HFF-Myc (cell line): ENCODE measurements around the gene NLGN1.

Experiments
- DNase-seq: peaks from one replicate; pipeline ENCODE4 v3.0.0-alpha.2; 2011; ENCODE audit warnings: low read depth; ENCODE audit errors: extremely low read depth
- H3K4me3 ChIP-seq: replicated peaks from 2 replicates; pipeline ENCODE4 v1.5.1; 2011; ENCODE audit warnings: low read depth, mild to moderate bottlenecking, control low read depth, low read length
- CTCF ChIP-seq: IDR thresholded peaks from 2 replicates; pipeline ENCODE4 v1.5.1; 2012; ENCODE audit warnings: mild to moderate bottlenecking, low read depth, low read length, control low read depth; ENCODE audit errors: missing control alignments

NLGN1 gene

GRCh38 chr3:173395412-173396181, 1.9 kb upstream of the NLGN1 start:
- TF ChIP-seq CTCF: no peak
- peak overlapping the region; percentile 46 for H3K4me3 ChIP-seq
- peak; percentile 22 for DNase-seq

- no peak for DNase-seq
- no peak for TF ChIP-seq CTCF
- H3K4me3 ChIP-seq: peak overlapping the region; percentile 46
Observed at GRCh38 chr3:173396191-173397041, 1.1 kb upstream of the NLGN1 start.

GRCh38 chr3:173398111-173398479, 551 bp downstream of the NLGN1 start:
- no peak for TF ChIP-seq CTCF
- peak overlapping the region; percentile 32 for H3K4me3 ChIP-seq
- DNase-seq: no peak

- no peak overlapping the region for H3K4me3 ChIP-seq
- no peak for DNase-seq
- TF ChIP-seq CTCF: no peak
Observed at GRCh38 chr3:173399044-173399443, 1.5 kb downstream of the NLGN1 start.

GRCh38 chr3:173401369-173401768, 3.8 kb downstream of the NLGN1 start:
- no peak overlapping the region for H3K4me3 ChIP-seq
- no peak for TF ChIP-seq CTCF
- DNase-seq: no peak

- TF ChIP-seq CTCF: no peak
- DNase-seq: no peak
- no peak overlapping the region for H3K4me3 ChIP-seq
Observed at GRCh38 chr3:173402656-173403055, 5.1 kb downstream of the NLGN1 start.
